ENCODE measurements around the gene CCDC191.

- TF ChIP-seq CTCF (IDR thresholded peaks at IDR 0.05 in 8 of 11, conservative IDR thresholded peaks at IDR 0.05 in 3 of 11) = no peak
- no peak for TF ChIP-seq POLR2A (IDR thresholded peaks at IDR 0.05)
Observed at GRCh38 chr3:114068336-114068735, 12.0 kb upstream of the CCDC191 start.
